Naive thymus-derived CD4-positive, alpha-beta T cell (primary cell): ENCODE measurements around the gene ZNF326. TPM values are rescaled to one million over a fixed set of nuclear protein-coding genes. Genes with fewer than 3 reads are reported as not detected.
"Not testable (repeated sequence)": the region's sequence is repeated elsewhere in the genome, so short reads cannot be mapped to it uniquely, and the experiment has no call there.

Source experiments
- ATAC-seq: fragments of 150-1000 bp; cut with Tn5 transposase; 2 replicates; pipeline ENCODE4 v1.10.0; 2021; ENCODE audit warnings: mild to moderate bottlenecking, moderate library complexity
- CTCF ChIA-PET: fragments of 350-600 bp; sonication (Branson Sonifier 250); formaldehyde crosslinking; loops from one replicate; lab custom pipeline; 2021; ENCODE audit warnings: antibody characterized with exemption; lab: Charles Lee
- POLR2A ChIA-PET: fragments of 350-600 bp; sonication (Branson Sonifier 250); formaldehyde crosslinking; loops from one replicate; lab custom pipeline; 2021; ENCODE audit warnings: antibody characterized with exemption, inconsistent platforms; lab: Charles Lee
- DNase-seq, 9 donors: peaks; one replicate each; pipeline versions ENCODE4 v3.0.0 to v3.0.0-alpha.2; 2020 to 2022; ENCODE audit warnings: mixed read lengths in 1 of 9
- H3K27ac ChIP-seq: one replicate; pipeline ENCODE4 v1.7.0; 2013; ENCODE audit warnings: mild to moderate bottlenecking, low read depth, low read length, moderate library complexity
- H3K27me3 ChIP-seq, 2 donors: one replicate each; pipeline ENCODE4 v1.7.0; 2013; ENCODE audit warnings: low read length in 2 of 2, mild to moderate bottlenecking in 2 of 2, moderate library complexity in 2 of 2; ENCODE audit not compliant: control insufficient read depth in 2 of 2, insufficient read depth in 2 of 2
- H3K36me3 ChIP-seq, 3 experiments: 1 replicate in 2 of 3; 2 replicates in 1 of 3; pipeline ENCODE4 v1.7.0; 2013; ENCODE audit warnings: low read length in 3 of 3, mild to moderate bottlenecking in 3 of 3, moderate library complexity in 1 of 3; ENCODE audit not compliant: insufficient read depth in 3 of 3, control insufficient read depth in 2 of 3
- H3K4me1 ChIP-seq, 2 donors: one replicate each; pipeline ENCODE4 v1.7.0; 2013; ENCODE audit warnings: low read length in 2 of 2, mild to moderate bottlenecking in 2 of 2, moderate library complexity in 1 of 2; ENCODE audit not compliant: control insufficient read depth in 2 of 2, insufficient read depth in 2 of 2
- H3K4me3 ChIP-seq: 2 replicates; pipeline ENCODE4 v1.7.0; 2013; ENCODE audit warnings: mild to moderate bottlenecking, low read length
- H3K9me3 ChIP-seq, 3 experiments: 1 replicate in 2 of 3; 2 replicates in 1 of 3; pipeline ENCODE4 v1.7.0; 2013; ENCODE audit warnings: low read length in 3 of 3; ENCODE audit not compliant: control insufficient read depth in 2 of 3
- H3K27ac Mint-ChIP-seq, 9 donors: one replicate each; pipeline ENCODE4 v1.8.0; 2020 to 2022; ENCODE audit warnings: mixed read lengths in 9 of 9, mild to moderate bottlenecking in 8 of 9, moderate library complexity in 5 of 9, inconsistent platforms in 2 of 9
- H3K27me3 Mint-ChIP-seq, 5 donors: one replicate each; pipeline ENCODE4 v1.8.0; 2021 to 2022; ENCODE audit warnings: mixed read lengths in 5 of 5, mild to moderate bottlenecking in 1 of 5
- H3K36me3 Mint-ChIP-seq, 5 donors: one replicate each; pipeline ENCODE4 v1.8.0; 2020 to 2022; ENCODE audit warnings: mixed read lengths in 5 of 5, mild to moderate bottlenecking in 3 of 5, inconsistent platforms in 1 of 5
- H3K4me1 Mint-ChIP-seq, 7 donors: one replicate each; pipeline ENCODE4 v1.8.0; 2020 to 2022; ENCODE audit warnings: mixed read lengths in 7 of 7, mild to moderate bottlenecking in 3 of 7, inconsistent platforms in 1 of 7
- H3K4me3 Mint-ChIP-seq, 10 donors: one replicate each; pipeline ENCODE4 v1.8.0; 2020 to 2022; ENCODE audit warnings: mild to moderate bottlenecking in 10 of 10, mixed read lengths in 10 of 10, moderate library complexity in 6 of 10, inconsistent platforms in 2 of 10
- H3K9me3 Mint-ChIP-seq, 11 donors: one replicate each; pipeline ENCODE4 v1.8.0; 2020 to 2022; ENCODE audit warnings: mixed read lengths in 11 of 11, mild to moderate bottlenecking in 4 of 11, inconsistent platforms in 1 of 11, moderate library complexity in 1 of 11
- intact Hi-C, 2 donors: fragments of 100-400 bp; cut with micrococcal nuclease; formaldehyde crosslinking; loops; one replicate each; pipeline ENCODE4 v1.15.1; 2023
- polyA plus RNA-seq, 2 donors: library from polyadenylated mRNA; unstranded; fragments of 300-500 nt; fragmentation: Illumina TruSeq; gene quantifications; one replicate each; pipeline ENCODE4 v1.2.3, GENCODE V29; 2021
- total RNA-seq, 6 experiments: library from RNA in 5 of 6; stranded (reverse) in 5 of 6; gene quantifications; 1 replicate in 5 of 6; 2 replicates in 1 of 6; pipeline ENCODE4 v1.2.3 and lab custom pipeline; 2021 to 2026

Gene ZNF326
- total and polyA plus RNA-seq, 7 experiments from 2014 or later = 3.6 to 52.5 (median 19.5) TPM

GRCh38 chr1:89974256-89974655 is 20.7 kb upstream of the ZNF326 start:
- no peaks in the 10 kb centered on the region for H3K9me3 Mint-ChIP-seq
- no peaks in the 10 kb centered on the region for H3K9me3 ChIP-seq
- DNase-seq (no peak), ATAC-seq (no peak)
- H3K27ac Mint-ChIP-seq = no peak overlapping the region
- H3K36me3 Mint-ChIP-seq = no peaks in the 10 kb centered on the region
- H3K27me3 ChIP-seq = no peaks in the 10 kb centered on the region
- no peaks in the 10 kb centered on the region for H3K36me3 ChIP-seq
- ChIA-PET CTCF (interaction anchor here (0.6 kb wide), 1 partner anchor 49 kb away, joined by 3 read pairs; no protein-coding TSS in a partner anchor), POLR2A (no interaction called here)
- peaks cover 0 to 4% (median 0%) of the 10 kb centered on the region in 5 donors for H3K27me3 Mint-ChIP-seq
- intact Hi-C loops = no loop called here
- H3K4me1 Mint-ChIP-seq = peaks cover 0 to 12% (median 0%) of the 10 kb centered on the region in 7 donors
- no peak overlapping the region for H3K27ac ChIP-seq
- no peaks in the 10 kb centered on the region for H3K4me1 ChIP-seq
- H3K4me3 Mint-ChIP-seq = no peak overlapping the region
- H3K4me3 ChIP-seq = no peak overlapping the region

GRCh38 chr1:89974696-89975470 is 20.0 kb upstream of the ZNF326 start:
- ChIA-PET CTCF (no interaction called here), POLR2A (interaction anchor here (0.7 kb wide), 1 partner anchor 102 kb away, joined by 3 read pairs; no protein-coding TSS in a partner anchor)
- intact Hi-C loops = no loop called here
- no peak for ATAC-seq
- Histone ChIP-seq H3K9me3 (no peaks in the 10 kb centered on the region), H3K4me3 (no peak overlapping the region), H3K4me1 (no peaks in the 10 kb centered on the region), H3K27ac (no peak overlapping the region), H3K27me3 (no peaks in the 10 kb centered on the region), H3K36me3 (no peaks in the 10 kb centered on the region)
- Mint-ChIP-seq H3K4me1 (peaks cover 0 to 12% (median 0%) of the 10 kb centered on the region in 7 donors), H3K27me3 (peaks cover 0 to 4% (median 0%) of the 10 kb centered on the region in 5 donors), H3K27ac (peak overlapping the region in 1 of 9 donors; percentile 52), H3K36me3 (no peaks in the 10 kb centered on the region), H3K9me3 (no peaks in the 10 kb centered on the region), H3K4me3 (no peak overlapping the region)
- DNase-seq = no peak

GRCh38 chr1:89975540-89976125 is 19.3 kb upstream of the ZNF326 start:
- POLR2A ChIA-PET = interaction anchor here (0.7 to 1.1 kb wide), 2 partner anchors 103 to 154 kb away, joined by 3 read pairs; no protein-coding TSS in a partner anchor
- Mint-ChIP-seq H3K27ac (no peak overlapping the region), H3K27me3 (peaks cover 0 to 4% (median 0%) of the 10 kb centered on the region in 5 donors)

GRCh38 chr1:89978755-89979154 is 16.2 kb upstream of the ZNF326 start:
- Mint-ChIP-seq H3K27me3 (peaks cover 0 to 7% (median 0%) of the 10 kb centered on the region in 5 donors), H3K36me3 (no peaks in the 10 kb centered on the region), H3K4me3 (no peak overlapping the region), H3K4me1 (peaks cover 0 to 6% (median 0%) of the 10 kb centered on the region in 7 donors), H3K9me3 (no peaks in the 10 kb centered on the region), H3K27ac (no peak overlapping the region)
- Histone ChIP-seq H3K9me3 (no peaks in the 10 kb centered on the region), H3K4me3 (no peak overlapping the region), H3K27me3 (no peaks in the 10 kb centered on the region), H3K27ac (no peak overlapping the region), H3K4me1 (no peaks in the 10 kb centered on the region), H3K36me3 (no peaks in the 10 kb centered on the region)
- CTCF ChIA-PET = interaction anchor here (1.2 kb wide), 1 partner anchor 11 kb away, joined by 3 read pairs; no protein-coding TSS in a partner anchor
- DNase-seq = no peak
- intact Hi-C loops = no loop called here
- ATAC-seq = no peak
- POLR2A ChIA-PET = no interaction called here

More at GRCh38 chr1:89975540-89976125, 19.3 kb upstream of the ZNF326 start:
- H3K9me3 ChIP-seq = no peaks in the 10 kb centered on the region
- Mint-ChIP-seq H3K4me1 (peaks cover 0 to 12% (median 0%) of the 10 kb centered on the region in 7 donors), H3K9me3 (no peaks in the 10 kb centered on the region), H3K36me3 (no peaks in the 10 kb centered on the region), H3K4me3 (no peak overlapping the region)
- H3K36me3 ChIP-seq = no peaks in the 10 kb centered on the region
- DNase-seq = no peak
- CTCF ChIA-PET = no interaction called here
- no peaks in the 10 kb centered on the region for H3K27me3 ChIP-seq
- no peak overlapping the region for H3K4me3 ChIP-seq
- intact Hi-C loops = no loop called here
- no peaks in the 10 kb centered on the region for H3K4me1 ChIP-seq
- no peak overlapping the region for H3K27ac ChIP-seq
- peak; percentile 53 for ATAC-seq

- Mint-ChIP-seq H3K36me3 (no peaks in the 10 kb centered on the region), H3K27me3 (peaks cover 0 to 7% (median 0%) of the 10 kb centered on the region in 5 donors), H3K4me3 (no peak overlapping the region), H3K9me3 (no peaks in the 10 kb centered on the region), H3K4me1 (no peaks in the 10 kb centered on the region), H3K27ac (no peak overlapping the region)
- no peaks in the 10 kb centered on the region for H3K4me1 ChIP-seq
- POLR2A ChIA-PET = interaction anchor here (0.5 kb wide), 1 partner anchor 212 kb away, joined by 3 read pairs; no protein-coding TSS in a partner anchor
- H3K27me3 ChIP-seq = no peaks in the 10 kb centered on the region
- H3K27ac ChIP-seq = no peak overlapping the region
- CTCF ChIA-PET = no interaction called here
- H3K9me3 ChIP-seq = no peaks in the 10 kb centered on the region
- no peaks in the 10 kb centered on the region for H3K36me3 ChIP-seq
- intact Hi-C loops = loop anchor here in 1 of 2 donors (10.0 kb wide), 1 partner anchor 396 kb away; no protein-coding TSS in a partner anchor
- no peak for DNase-seq
- no peak for ATAC-seq
- H3K4me3 ChIP-seq = no peak overlapping the region
Measured at GRCh38 chr1:89980605-89981004, 14.3 kb upstream of the ZNF326 start.

- H3K27me3 Mint-ChIP-seq, H3K36me3 Mint-ChIP-seq: not testable (repeated sequence)
- intact Hi-C loops = loop anchor here in 1 of 2 donors (10.0 kb wide), 1 partner anchor 398 kb away; no protein-coding TSS in a partner anchor
Measured at GRCh38 chr1:89982846-89983245, 12.1 kb upstream of the ZNF326 start.

More at GRCh38 chr1:89982846-89983245, 12.1 kb upstream of the ZNF326 start:
- H3K4me3 ChIP-seq, H3K9me3 ChIP-seq, ATAC-seq, POLR2A ChIA-PET, H3K4me1 Mint-ChIP-seq, H3K27ac Mint-ChIP-seq, CTCF ChIA-PET, H3K36me3 ChIP-seq, H3K4me1 ChIP-seq, H3K9me3 Mint-ChIP-seq, H3K27me3 ChIP-seq, H3K4me3 Mint-ChIP-seq, DNase-seq, H3K27ac ChIP-seq: not testable (repeated sequence)
